SU-DHL-6 (cell line): Measurements from ENCODE around the gene CISD1.

Source experiments
- CTCF ChIP-seq: fragments of 200-600 bp; sonication (generic); IDR thresholded peaks from one replicate; pipeline ENCODE4 v1.5.1; 2017; ENCODE audit warnings: antibody characterized with exemption, mild to moderate bottlenecking, low read length, moderate library complexity; ENCODE audit not compliant: insufficient read depth, poor library complexity, severe bottlenecking
- EZH2phosphoT487 ChIP-seq: fragments of 200-600 bp; sonication (generic), shearing (Covaris generic); conservative IDR thresholded peaks from 2 replicates; pipeline ENCODE4 v1.6.1; 2018; ENCODE audit warnings: mild to moderate bottlenecking, antibody characterized with exemption, low read length, moderate library complexity, mixed read lengths

- TF ChIP-seq CTCF: no peak
- TF ChIP-seq EZH2phosphoT487: no peak
Measured at GRCh38 chr10:58322072-58322834, 53.3 kb downstream of the CISD1 start.
